ENCODE results near the gene RGS6. TPM values are rescaled to one million over a fixed set of nuclear protein-coding genes. Genes with fewer than 3 reads are reported as not detected.

The RGS6 gene
- total and polyA plus RNA-seq, 7 donors, result 0.19 to 1.6 (median 0.42) TPM

GRCh38 chr14:72573725-72574417 is 641.6 kb downstream of the RGS6 start:
- no peak for TF ChIP-seq CTCF (IDR thresholded peaks at IDR 0.05)
- no peaks in the 10 kb centered on the region for H3K27me3 ChIP-seq (ENCODE audit: insufficient read depth in 3 of 3, low read length in 2 of 3)
- ATAC-seq (peak in 1 of 4 donors; percentile 19), DNase-seq (no peak)
- H3K4me3 ChIP-seq, result no peak overlapping the region
- H3K36me3 ChIP-seq (ENCODE audit: insufficient read depth in 1 of 2, low read depth in 1 of 2), result no peaks in the 10 kb centered on the region
- H3K27ac ChIP-seq, result no peak overlapping the region
- WGBS, 3 donors, result 43 to 69% (median 51%) methylated on average over 9 of the region's 9 CpGs
- intact Hi-C loops (cut with DNase I), result no loop called here
- no peaks in the 10 kb centered on the region for H3K9me3 ChIP-seq
- no peaks in the 10 kb centered on the region for H3K4me1 ChIP-seq

GRCh38 chr14:72574715-72575114 is 642.5 kb downstream of the RGS6 start:
- intact Hi-C loops (cut with DNase I), result no loop called here
- no peaks in the 10 kb centered on the region for H3K27me3 ChIP-seq (ENCODE audit: insufficient read depth in 3 of 3, low read length in 2 of 3)
- no peak for DNase-seq
- 95 to 100% (median 98%) methylated on average over 1 of the region's 1 CpG for WGBS, 3 donors
- ATAC-seq, result no peak
- H3K4me3 ChIP-seq, result no peak overlapping the region
- no peak for TF ChIP-seq CTCF (IDR thresholded peaks at IDR 0.05)
- H3K9me3 ChIP-seq, result no peaks in the 10 kb centered on the region
- H3K36me3 ChIP-seq (ENCODE audit: insufficient read depth in 1 of 2, low read depth in 1 of 2), result no peaks in the 10 kb centered on the region
- H3K27ac ChIP-seq, result no peak overlapping the region
- H3K4me1 ChIP-seq, result no peaks in the 10 kb centered on the region

GRCh38 chr14:72576258-72576657 is 644.0 kb downstream of the RGS6 start:
- Histone ChIP-seq H3K27ac (no peak overlapping the region), H3K9me3 (no peaks in the 10 kb centered on the region), H3K4me1 (no peaks in the 10 kb centered on the region), H3K36me3 (ENCODE audit: insufficient read depth in 1 of 2, low read depth in 1 of 2) (no peaks in the 10 kb centered on the region), H3K4me3 (no peak overlapping the region), H3K27me3 (ENCODE audit: insufficient read depth in 3 of 3, low read length in 2 of 3) (no peaks in the 10 kb centered on the region)
- DNase-seq, result no peak
- intact Hi-C loops (cut with DNase I), result no loop called here
- ATAC-seq, result no peak
- TF ChIP-seq CTCF (IDR thresholded peaks at IDR 0.05), result no peak
- 90 to 100% (median 97%) methylated on average over 1 of the region's 1 CpG for WGBS, 3 donors

GRCh38 chr14:72577521-72577920 is 645.3 kb downstream of the RGS6 start:
- no peaks in the 10 kb centered on the region for H3K9me3 ChIP-seq
- H3K4me3 ChIP-seq, result no peak overlapping the region
- no peaks in the 10 kb centered on the region for H3K36me3 ChIP-seq (ENCODE audit: insufficient read depth in 1 of 2, low read depth in 1 of 2)
- no peaks in the 10 kb centered on the region for H3K4me1 ChIP-seq
- no peaks in the 10 kb centered on the region for H3K27me3 ChIP-seq (ENCODE audit: insufficient read depth in 3 of 3, low read length in 2 of 3)
- DNase-seq, result no peak
- intact Hi-C loops (cut with DNase I), result no loop called here
- no peak for ATAC-seq
- WGBS, 3 donors, result 72 to 84% (median 77%) methylated on average over 5 of the region's 5 CpGs
- no peak for TF ChIP-seq CTCF (IDR thresholded peaks at IDR 0.05)
- no peak overlapping the region for H3K27ac ChIP-seq

- Histone ChIP-seq H3K27ac (no peak overlapping the region), H3K36me3 (ENCODE audit: insufficient read depth in 1 of 2, low read depth in 1 of 2) (no peaks in the 10 kb centered on the region), H3K4me3 (no peak overlapping the region), H3K9me3 (no peaks in the 10 kb centered on the region), H3K4me1 (no peaks in the 10 kb centered on the region), H3K27me3 (ENCODE audit: insufficient read depth in 3 of 3, low read length in 2 of 3) (no peaks in the 10 kb centered on the region)
- DNase-seq, result no peak
- intact Hi-C loops (cut with DNase I), result no loop called here
- WGBS, 3 donors, result 88 to 94% (median 93%) methylated on average over 5 of the region's 5 CpGs
- no peak for TF ChIP-seq CTCF (IDR thresholded peaks at IDR 0.05)
- no peak for ATAC-seq
Measured at GRCh38 chr14:72578514-72578913, 646.3 kb downstream of the RGS6 start.
